Measurements from ENCODE around the gene ITGA4.
A peak's percentile ranks its signal among the peaks of the same experiment; 100 is the strongest.

The ITGA4 gene

DNA sequence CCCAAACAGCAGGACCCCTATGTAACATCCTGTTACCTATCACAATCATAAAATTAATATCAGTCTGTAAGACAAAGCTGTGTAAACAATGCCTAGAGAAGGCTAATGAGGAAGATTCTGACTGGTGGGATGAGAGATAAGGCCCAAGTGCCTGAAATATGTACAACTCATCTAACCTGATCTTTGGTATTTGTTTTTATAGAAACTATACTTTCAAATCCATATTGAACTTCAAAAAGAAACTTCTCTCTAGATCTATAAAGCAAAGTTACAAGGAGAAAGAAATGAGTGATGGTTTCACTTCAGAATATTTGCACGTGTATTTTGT, 36.1 kb upstream of the ITGA4 start:
- CTCF ChIA-PET = no interaction called here
- POLR2A ChIA-PET = no interaction called here
- TF ChIP-seq, protein P1, sequence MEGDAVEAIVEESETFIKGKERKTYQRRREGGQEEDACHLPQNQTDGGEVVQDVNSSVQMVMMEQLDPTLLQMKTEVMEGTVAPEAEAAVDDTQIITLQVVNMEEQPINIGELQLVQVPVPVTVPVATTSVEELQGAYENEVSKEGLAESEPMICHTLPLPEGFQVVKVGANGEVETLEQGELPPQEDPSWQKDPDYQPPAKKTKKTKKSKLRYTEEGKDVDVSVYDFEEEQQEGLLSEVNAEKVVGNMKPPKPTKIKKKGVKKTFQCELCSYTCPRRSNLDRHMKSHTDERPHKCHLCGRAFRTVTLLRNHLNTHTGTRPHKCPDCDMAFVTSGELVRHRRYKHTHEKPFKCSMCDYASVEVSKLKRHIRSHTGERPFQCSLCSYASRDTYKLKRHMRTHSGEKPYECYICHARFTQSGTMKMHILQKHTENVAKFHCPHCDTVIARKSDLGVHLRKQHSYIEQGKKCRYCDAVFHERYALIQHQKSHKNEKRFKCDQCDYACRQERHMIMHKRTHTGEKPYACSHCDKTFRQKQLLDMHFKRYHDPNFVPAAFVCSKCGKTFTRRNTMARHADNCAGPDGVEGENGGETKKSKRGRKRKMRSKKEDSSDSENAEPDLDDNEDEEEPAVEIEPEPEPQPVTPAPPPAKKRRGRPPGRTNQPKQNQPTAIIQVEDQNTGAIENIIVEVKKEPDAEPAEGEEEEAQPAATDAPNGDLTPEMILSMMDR (IDR thresholded peaks at IDR 0.05; ENCODE audit: control extremely low read depth, extremely low read depth, low read depth, missing control alignments) = no peak
- DNase-seq (ENCODE audit: extremely low spot score) = no peak

DNA sequence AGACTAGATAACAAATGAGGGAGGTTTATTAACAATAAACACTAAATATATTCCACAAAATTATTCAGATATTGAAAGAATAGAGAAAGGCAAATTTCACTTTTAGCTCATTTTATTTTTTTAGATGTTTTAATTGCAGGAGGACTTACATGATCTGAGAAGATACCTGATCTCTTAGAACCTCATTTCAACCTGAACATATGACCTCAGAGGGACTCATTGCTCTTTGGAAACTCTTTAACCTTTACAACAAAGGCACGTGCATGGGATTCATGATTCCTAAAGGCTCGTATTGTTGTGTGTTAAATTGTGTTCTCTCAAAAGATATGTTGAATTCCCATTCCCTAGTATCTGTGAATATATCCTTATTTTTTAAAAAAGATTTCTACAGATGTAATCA, 35.7 kb upstream of the ITGA4 start:
- ChIA-PET POLR2A (no interaction called here), CTCF (no interaction called here)
- TF ChIP-seq, protein P1 (IDR thresholded peaks at IDR 0.05; ENCODE audit: control extremely low read depth, extremely low read depth, low read depth, missing control alignments) = no peak
- no peak for DNase-seq (ENCODE audit: extremely low spot score)

DNA sequence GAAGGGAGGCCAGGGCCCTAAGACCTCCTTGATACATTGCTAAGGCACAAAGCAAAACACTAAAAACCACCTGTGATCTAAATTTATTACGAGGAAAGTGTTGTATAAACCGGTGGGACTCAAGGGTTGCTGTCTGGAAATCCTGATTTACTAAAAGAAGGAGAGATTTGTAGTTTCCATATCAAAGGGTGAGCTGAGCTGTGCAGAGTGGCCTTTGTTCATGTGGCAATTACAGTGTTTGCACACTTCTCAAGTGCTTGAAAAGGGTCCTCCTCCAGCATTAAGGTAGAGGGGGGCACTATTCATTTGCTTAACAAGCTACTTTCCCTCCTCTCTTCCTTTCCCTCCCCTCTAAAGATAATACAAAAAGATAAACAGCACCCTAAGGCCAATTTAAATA, 30.5 kb upstream of the ITGA4 start:
- DNase-seq (ENCODE audit: extremely low spot score) = no peak
- ChIA-PET POLR2A (no interaction called here), CTCF (interaction anchor here (0.9 to 2.2 kb wide), 8 partner anchors 9 to 52 kb away, joined by 3 to 11 read pairs (median 4); partner anchors contain the start of gene ITGA4)
- TF ChIP-seq, protein P1 (IDR thresholded peaks at IDR 0.05; ENCODE audit: control extremely low read depth, extremely low read depth, low read depth, missing control alignments) = no peak

DNA sequence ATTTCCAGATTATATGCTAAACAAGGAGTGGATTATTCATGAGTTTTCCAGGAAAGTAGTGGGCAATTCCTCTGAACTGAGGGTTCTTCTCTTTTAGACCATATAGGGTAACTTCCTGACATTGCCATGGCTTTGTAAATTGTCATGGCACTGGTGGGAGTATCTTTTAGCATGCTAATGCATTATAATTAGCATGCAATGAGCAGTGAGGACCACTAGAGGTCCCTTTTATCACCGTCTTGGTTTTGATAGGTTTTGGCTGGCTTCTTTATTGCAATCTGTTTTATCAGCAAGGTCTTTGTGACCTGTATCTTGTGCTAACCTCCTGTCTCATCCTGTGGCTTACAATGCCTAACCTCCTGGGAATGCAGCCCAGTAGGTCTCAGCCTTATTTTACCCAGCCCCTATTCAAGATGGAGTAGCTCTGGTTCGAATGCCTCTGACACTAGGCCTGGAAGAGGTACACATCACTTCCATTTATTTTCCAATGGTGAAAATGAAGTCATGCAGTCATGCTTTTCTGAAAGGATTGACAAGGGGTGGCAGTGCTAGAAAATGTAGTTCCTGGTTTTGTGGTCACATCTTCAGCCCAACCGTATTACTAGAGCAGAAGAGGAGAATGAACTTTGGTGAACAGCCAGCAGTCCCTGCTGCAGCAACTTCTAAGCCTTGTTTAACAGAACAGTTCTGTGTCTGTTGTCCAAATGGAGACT, 26.6 kb upstream of the ITGA4 start:
- CTCF ChIA-PET = interaction anchor here (0.9 to 1.5 kb wide), 6 partner anchors 9 to 354 kb away, joined by 3 to 6 read pairs (median 4); no protein-coding TSS in a partner anchor

DNA sequence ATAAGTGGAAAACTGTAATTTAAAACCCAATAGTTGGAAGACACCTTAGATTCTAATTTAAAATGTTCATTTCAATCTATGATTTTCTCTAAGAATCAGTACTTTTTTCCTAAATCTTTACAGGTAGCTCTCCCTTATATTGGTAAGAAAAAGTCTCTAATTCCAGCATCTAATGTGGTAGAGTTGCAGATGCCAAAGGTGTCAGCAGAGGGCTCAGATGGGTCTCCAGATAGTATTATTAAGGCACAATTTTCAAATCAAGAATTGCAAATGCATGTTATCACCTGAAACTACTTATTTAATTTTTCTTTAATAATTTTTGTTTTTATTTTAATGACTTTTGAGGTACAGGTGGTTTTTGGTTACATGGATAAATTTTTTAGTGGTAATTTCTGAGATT, 25.5 kb upstream of the ITGA4 start:
- CTCF ChIA-PET = interaction anchor here (0.8 to 1.5 kb wide), 8 partner anchors 8 to 355 kb away, joined by 3 to 6 read pairs (median 4); no protein-coding TSS in a partner anchor
- TF ChIP-seq, protein P1 (IDR thresholded peaks at IDR 0.05; ENCODE audit: control extremely low read depth, extremely low read depth, low read depth, missing control alignments) = no peak
- POLR2A ChIA-PET = no interaction called here
- DNase-seq (ENCODE audit: extremely low spot score) = no peak

More for the DNA sequence above, 26.6 kb upstream of the ITGA4 start:
- TF ChIP-seq, protein P1 (IDR thresholded peaks at IDR 0.05; ENCODE audit: control extremely low read depth, extremely low read depth, low read depth, missing control alignments) = peak; percentile 29
- DNase-seq (ENCODE audit: extremely low spot score) = no peak
- POLR2A ChIA-PET = no interaction called here

DNA sequence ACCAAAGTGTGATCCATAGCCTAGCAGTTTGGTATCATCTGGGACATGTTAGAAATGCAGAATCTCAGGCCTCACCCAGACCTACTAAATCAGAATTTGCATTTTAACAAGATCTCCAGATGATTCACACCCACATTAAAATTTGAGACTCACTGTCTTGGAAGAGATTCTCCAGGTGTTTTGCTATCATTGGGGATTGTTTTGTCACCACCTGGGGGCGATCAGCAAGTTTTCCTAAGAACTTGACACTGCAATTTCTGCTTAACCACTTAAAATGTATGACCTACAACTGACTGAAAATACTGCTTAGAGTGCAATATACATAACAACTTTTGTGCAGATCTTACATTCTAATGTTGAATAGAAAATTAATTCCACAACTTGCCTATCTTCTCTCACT, 18.9 kb upstream of the ITGA4 start:
- ChIA-PET POLR2A (no interaction called here), CTCF (interaction anchor here (0.9 to 2.7 kb wide), 5 partner anchors 10 to 28 kb away, joined by 4 to 9 read pairs (median 4); partner anchors contain the start of gene ITGA4)
- TF ChIP-seq, protein P1 (IDR thresholded peaks at IDR 0.05; ENCODE audit: control extremely low read depth, extremely low read depth, low read depth, missing control alignments) = no peak
- no peak for DNase-seq (ENCODE audit: extremely low spot score)
